Vein endothelial cell (primary cell): ENCODE results near the gene MEIOSIN. TPM values are rescaled to one million over a fixed set of nuclear protein-coding genes. Genes with fewer than 3 reads are reported as not detected.

Source experiments
- total RNA-seq: library from RNA; depleted of rRNA; stranded (reverse); fragments of >200 nt; gene quantifications from 2 replicates; pipeline ENCODE4 v1.2.3, GENCODE V29; 2012

Gene MEIOSIN
- total RNA-seq, result not detected in 2 replicates

GRCh38 chr19:45733160-45733810, at the start of gene MEIOSIN:
Gene MEIOSIN, plus strand, starts transcription at chr19:45733439. Its CDS starts 1,938 bp downstream, at chr19:45735377.

DNA sequence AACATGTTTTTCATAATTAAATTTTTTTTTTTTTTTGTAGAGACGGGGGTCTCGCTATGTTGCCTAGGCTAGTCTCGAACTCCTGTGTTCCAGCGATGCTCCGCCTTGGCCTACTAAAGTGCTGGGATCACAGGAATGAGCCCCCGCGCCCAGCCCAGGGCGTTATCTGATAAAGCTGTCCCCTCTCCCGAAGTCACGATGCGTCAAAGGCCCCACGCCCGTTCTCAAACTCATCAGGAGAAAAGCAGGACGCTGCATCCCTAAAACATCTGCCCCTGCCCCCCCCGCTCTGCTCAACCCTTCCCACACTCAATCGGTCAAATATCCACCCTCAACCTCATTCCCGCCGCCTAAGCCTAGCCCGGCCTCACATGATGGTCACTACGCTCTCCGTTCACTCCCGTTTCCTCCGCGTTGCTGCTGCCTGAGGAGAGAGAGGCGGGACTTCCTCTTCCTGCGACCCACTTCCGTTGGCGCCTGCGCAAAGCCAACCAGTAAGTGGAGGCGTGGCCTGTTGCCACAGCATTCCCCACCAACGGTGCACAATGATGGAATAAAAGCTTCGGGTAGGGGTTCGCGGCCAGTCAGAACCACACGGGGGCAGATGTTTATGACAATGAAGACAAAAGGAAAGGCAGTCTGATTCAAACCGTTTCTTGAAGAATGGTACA, 41.6 kb upstream of the MEIOSIN start, which contains the start of gene SNRPD2:
TSS of gene SNRPD2 (minus strand) at position 438 of the 671 bp plus-strand sequence. CDS start at position 373, 65 bp downstream.

GRCh38 chr19:45692187-45693105, 40.8 kb upstream of the MEIOSIN start, which contains the start of gene QPCTL:
Gene QPCTL, plus strand, starts transcription at chr19:45692666. Its CDS starts 38 bp downstream, at chr19:45692704.

DNA sequence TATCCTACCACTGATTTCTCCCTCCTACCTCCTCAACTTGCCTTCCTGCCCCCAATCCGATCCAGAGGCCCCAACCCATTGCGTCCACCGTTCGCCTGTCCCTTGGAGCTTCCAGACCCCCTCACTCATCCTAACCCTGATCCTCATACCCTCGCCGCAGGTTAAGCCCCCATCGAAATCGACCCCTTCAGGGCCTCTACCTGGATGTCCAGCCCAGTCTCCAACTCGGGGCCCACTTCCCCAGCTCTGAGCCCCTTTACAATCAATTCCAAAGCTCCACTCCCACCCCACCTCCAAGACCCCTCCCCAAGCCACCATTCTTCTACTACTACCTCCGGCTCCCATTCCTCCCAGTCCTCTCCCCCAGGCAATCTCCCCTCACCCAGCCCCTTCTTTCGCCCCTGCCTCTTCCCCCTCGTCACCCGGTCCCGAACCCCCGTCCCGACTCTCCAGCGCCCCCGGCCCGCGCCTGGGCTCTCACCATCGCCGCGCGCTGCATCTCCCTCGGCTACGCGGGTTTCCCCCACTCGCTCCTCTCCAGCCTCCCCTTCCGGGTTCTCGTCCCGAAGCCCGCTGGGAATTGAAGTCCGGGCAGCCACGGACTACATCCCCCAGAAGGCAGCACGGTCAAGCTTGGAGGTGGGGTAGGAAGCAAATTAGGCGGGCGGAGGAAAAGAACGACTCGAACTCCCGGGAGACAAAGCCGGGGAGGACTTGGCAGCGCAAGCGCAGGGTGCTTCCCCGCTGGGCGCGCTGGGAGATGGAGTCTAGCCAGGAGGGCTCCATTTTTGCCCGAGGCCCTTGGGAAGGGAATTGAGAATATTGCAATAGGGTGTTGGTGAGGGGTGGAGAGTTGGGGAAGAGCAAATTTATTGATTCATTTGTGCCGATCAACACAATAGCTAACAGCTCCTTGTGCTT, 2.6 kb upstream of the MEIOSIN start, which contains the start of gene FBXO46:
TSS of gene FBXO46 (minus strand) at position 529 of the 921 bp plus-strand sequence. CDS start 17,401 bp downstream, outside the sequence.

GRCh38 chr19:45768984-45769782, 35.9 kb downstream of the MEIOSIN start, which contains the start of gene SIX5:
Gene SIX5, minus strand, starts transcription at chr19:45769252. Its CDS starts 408 bp downstream, at chr19:45768844.

GRCh38 chr19:45782162-45782691, 49.0 kb downstream of the MEIOSIN start, which contains the start of gene DMPK:
Gene DMPK, minus strand, starts transcription at chr19:45782490. Its CDS starts 138 bp downstream, at chr19:45782352.

GRCh38 chr19:45792470-45793177, 59.4 kb downstream of the MEIOSIN start, which contains the start of gene DMWD:
Gene DMWD, minus strand, starts transcription at chr19:45792845. Its CDS starts 89 bp downstream, at chr19:45792756.

Other genes starting within 250 kb of the MEIOSIN start
- 6.1 and 13.1 TPM in 2 replicates for gene RTN2, start 236.4 kb upstream of the MEIOSIN start, total RNA-seq
- gene PPM1N, start 235.0 kb upstream of the MEIOSIN start, total RNA-seq, result 2.0 and 2.3 TPM in 2 replicates
- gene VASP, start 226.0 kb upstream of the MEIOSIN start, total RNA-seq, result 195 and 198 TPM in 2 replicates
- 15.0 and 15.4 TPM in 2 replicates for gene OPA3, start 148.6 kb upstream of the MEIOSIN start, total RNA-seq
- 5.2 and 6.7 TPM in 2 replicates for gene GPR4, start 131.2 kb upstream of the MEIOSIN start, total RNA-seq
- 11.9 and 14.0 TPM in 2 replicates for gene EML2, start 94.0 kb upstream of the MEIOSIN start, total RNA-seq
- gene GIPR, start 65.2 kb upstream of the MEIOSIN start, total RNA-seq, result under 0.01 TPM in 1 of 2 replicates, not detected in the other
- gene SNRPD2, start 41.5 kb upstream of the MEIOSIN start, total RNA-seq, result 219 and 256 TPM in 2 replicates
- 20.6 and 20.8 TPM in 2 replicates for gene QPCTL, start 40.8 kb upstream of the MEIOSIN start, total RNA-seq
- 13.2 and 17.0 TPM in 2 replicates for gene FBXO46, start 2.5 kb upstream of the MEIOSIN start, total RNA-seq
- gene SIX5, start 35.8 kb downstream of the MEIOSIN start, total RNA-seq, result 5.6 and 8.2 TPM in 2 replicates
- 12.4 and 13.7 TPM in 2 replicates for gene DMPK, start 49.1 kb downstream of the MEIOSIN start, total RNA-seq
- 49.2 and 50.6 TPM in 2 replicates for gene DMWD, start 59.4 kb downstream of the MEIOSIN start, total RNA-seq
- under 0.01 and 0.38 TPM in 2 replicates for gene RSPH6A, start 81.9 kb downstream of the MEIOSIN start, total RNA-seq
- gene SYMPK, start 129.7 kb downstream of the MEIOSIN start, total RNA-seq, result 41.6 and 62.4 TPM in 2 replicates
- gene FOXA3, start 130.9 kb downstream of the MEIOSIN start, total RNA-seq, result under 0.01 TPM in 1 of 2 replicates, not detected in the other
- gene IRF2BP1, start 152.7 kb downstream of the MEIOSIN start, total RNA-seq, result 26.2 and 33.6 TPM in 2 replicates
- 2.3 TPM in 2 replicates for gene MYPOP, start 169.2 kb downstream of the MEIOSIN start, total RNA-seq
- not detected in 2 replicates for gene NANOS2, start 181.3 kb downstream of the MEIOSIN start, total RNA-seq
- gene NOVA2, start 240.4 kb downstream of the MEIOSIN start, total RNA-seq, result 10.0 and 11.1 TPM in 2 replicates